Suprapubic skin (tissue), 3 donors: ENCODE results near the gene ARHGAP27.

ENCODE experiments used
- CTCF ChIP-seq, 2 donors: fragments of 200-600 bp in 1 of 2; fragments of 450-650 bp in 1 of 2; sonication (generic) in 1 of 2; IDR thresholded peaks; one replicate each; pipeline ENCODE4 v1.5.1; 2016 to 2019; ENCODE audit warnings: antibody characterized with exemption in 2 of 2, mild to moderate bottlenecking in 1 of 2, moderate library complexity in 1 of 2
- EP300 ChIP-seq: sonication (generic); formaldehyde crosslinking; IDR thresholded peaks from one replicate; pipeline ENCODE4 v1.6.1; 2017; ENCODE audit warnings: antibody characterized with exemption
- POLR2A ChIP-seq, 2 donors: fragments of 450-650 bp; IDR thresholded peaks; one replicate each; pipeline ENCODE4 v1.6.1; 2017; ENCODE audit warnings: antibody characterized with exemption in 2 of 2, mild to moderate bottlenecking in 2 of 2, moderate library complexity in 2 of 2

GRCh38 chr17:45345246-45345553 lies 87.5 kb downstream of the ARHGAP27 start:
- TF ChIP-seq CTCF (IDR thresholded peaks at IDR 0.05) (no peak), POLR2A (IDR thresholded peaks at IDR 0.05) (no peak), EP300 (no peak)
